WTC11 (cell line): ENCODE results near the gene WDR33. TPM values are rescaled to one million over a fixed set of nuclear protein-coding genes. Genes with fewer than 3 reads are reported as not detected.
A peak's percentile ranks its signal among the peaks of the same experiment; 100 is the strongest.

Source experiments
- ATAC-seq: fragments of 200-7000 bp; cut with Tn5 transposase; 2 replicates; pipeline ENCODE4 v1.10.0; 2021; ENCODE audit warnings: mild to moderate bottlenecking, moderate library complexity
- CTCF ChIA-PET: fragments of 300-600 bp; sonication (Branson Sonifier 250); formaldehyde crosslinking; loops from one replicate; lab custom pipeline; 2021; ENCODE audit warnings: antibody characterized with exemption; lab: Charles Lee
- POLR2A ChIA-PET: fragments of 350-600 bp; sonication (Branson Sonifier 250); formaldehyde crosslinking; loops from one replicate; lab custom pipeline; 2021; ENCODE audit warnings: antibody characterized with exemption; lab: Charles Lee
- DNase-seq: peaks from one replicate; pipeline ENCODE4 v3.0.0; 2021; ENCODE audit warnings: low spot score
- H3K27ac Mint-ChIP-seq: 2 replicates; pipeline ENCODE4 v1.8.0; 2021; ENCODE audit warnings: mixed read lengths
- H3K27me3 Mint-ChIP-seq: 2 replicates; pipeline ENCODE4 v1.8.0; 2021; ENCODE audit warnings: low read depth, mild to moderate bottlenecking, moderate library complexity, mixed read lengths
- H3K36me3 Mint-ChIP-seq: 2 replicates; pipeline ENCODE4 v1.8.0; 2021; ENCODE audit warnings: mixed read lengths
- H3K4me1 Mint-ChIP-seq: 2 replicates; pipeline ENCODE4 v1.8.0; 2022; ENCODE audit warnings: mixed read lengths
- H3K4me3 Mint-ChIP-seq: 2 replicates; pipeline ENCODE4 v1.8.0; 2021; ENCODE audit warnings: mild to moderate bottlenecking, moderate library complexity, mixed read lengths
- H3K9me3 Mint-ChIP-seq: 2 replicates; pipeline ENCODE4 v1.8.0; 2021; ENCODE audit warnings: mixed read lengths
- CTCF ChIP-seq: fragments of 200-600 bp; IDR thresholded peaks from 2 replicates; pipeline ENCODE4 v1.8.0; 2022; ENCODE audit warnings: antibody characterized with exemption
- E2F5 ChIP-seq: sonication (generic); formaldehyde crosslinking; IDR thresholded peaks from 2 replicates; pipeline ENCODE4 v1.8.1; 2022; ENCODE audit warnings: mild to moderate bottlenecking, moderate library complexity, missing genetic modification reagents
- ELF4 ChIP-seq: sonication (generic); formaldehyde crosslinking; IDR thresholded peaks from 2 replicates; pipeline ENCODE4 v1.8.1; 2022; ENCODE audit warnings: low read depth, mild to moderate bottlenecking, moderate library complexity, missing genetic modification reagents
- ERG ChIP-seq: fragments of 250-450 bp; sonication (Bioruptor Pico); IDR thresholded peaks from 2 replicates; pipeline ENCODE4 v1.8.0; 2021; ENCODE audit warnings: mild to moderate bottlenecking
- HMGA2 ChIP-seq: fragments of 250-450 bp; sonication (Bioruptor Pico); IDR thresholded peaks from 2 replicates; pipeline ENCODE4 v1.4.0; 2021; ENCODE audit warnings: mild to moderate bottlenecking, moderate library complexity
- MAX ChIP-seq: sonication (generic); formaldehyde crosslinking; IDR thresholded peaks from 2 replicates; pipeline ENCODE4 v1.8.0; 2022; ENCODE audit warnings: mild to moderate bottlenecking, missing genetic modification reagents
- MYBL2 ChIP-seq: sonication (generic); formaldehyde crosslinking; IDR thresholded peaks from 2 replicates; pipeline ENCODE4 v1.8.1; 2023; ENCODE audit warnings: mild to moderate bottlenecking, moderate library complexity, missing genetic modification reagents
- NR2C2 ChIP-seq: sonication (generic); formaldehyde crosslinking; IDR thresholded peaks from 2 replicates; pipeline ENCODE4 v1.8.0; 2022; ENCODE audit warnings: mild to moderate bottlenecking, missing genetic modification reagents
- OVOL2 ChIP-seq: fragments of 250-450 bp; sonication (Bioruptor Pico); IDR thresholded peaks from 2 replicates; pipeline ENCODE4 v1.9.0; 2021; ENCODE audit warnings: mild to moderate bottlenecking, borderline replicate concordance
- PRDM15 ChIP-seq: sonication (generic); formaldehyde crosslinking; IDR thresholded peaks from 2 replicates; pipeline ENCODE4 v1.8.0; 2022; ENCODE audit warnings: missing genetic modification reagents
- PREB ChIP-seq: sonication (generic); formaldehyde crosslinking; IDR thresholded peaks from 2 replicates; pipeline ENCODE4 v1.8.1; 2022; ENCODE audit warnings: mild to moderate bottlenecking, missing genetic modification reagents, moderate library complexity, borderline replicate concordance
- RELA ChIP-seq: sonication (generic); formaldehyde crosslinking; IDR thresholded peaks from 2 replicates; pipeline ENCODE4 v1.8.1; 2022; ENCODE audit warnings: missing genetic modification reagents, mild to moderate bottlenecking, borderline replicate concordance
- TEAD1 ChIP-seq: sonication (generic); formaldehyde crosslinking; IDR thresholded peaks from 2 replicates; pipeline ENCODE4 v1.8.0; 2022; ENCODE audit warnings: mild to moderate bottlenecking, missing genetic modification reagents
- TP53 ChIP-seq: sonication (generic); formaldehyde crosslinking; IDR thresholded peaks from 2 replicates; pipeline ENCODE4 v1.8.1; 2023; ENCODE audit warnings: mild to moderate bottlenecking, missing genetic modification reagents
- ZNF317 ChIP-seq: sonication (generic); formaldehyde crosslinking; IDR thresholded peaks from 2 replicates; pipeline ENCODE4 v1.8.1; 2023; ENCODE audit warnings: low read depth, mild to moderate bottlenecking, moderate library complexity, missing genetic modification reagents, borderline replicate concordance
- ZNF416 ChIP-seq: fragments of 250-450 bp; sonication (Bioruptor Pico); IDR thresholded peaks from 2 replicates; pipeline ENCODE4 v1.9.0; 2021; ENCODE audit warnings: mild to moderate bottlenecking, inconsistent platforms
- ZNF532 ChIP-seq: fragments of 250-450 bp; sonication (Bioruptor Pico); IDR thresholded peaks from 2 replicates; pipeline ENCODE4 v1.9.0; 2021; ENCODE audit warnings: mild to moderate bottlenecking, borderline replicate concordance
- total RNA-seq: library from RNA; stranded (reverse); gene quantifications from 3 replicates; pipeline ENCODE4 v1.2.3, GENCODE V29; 2021

Gene WDR33
- total RNA-seq, 1 experiment from 2014 or later = 67.1 TPM

- TF ChIP-seq ZNF532 (CRISPR knock-in tag) (no peak), RELA (CRISPR knock-in tag) (no peak), ERG (CRISPR knock-in tag) (no peak)
Observed at GRCh38 chr2:127697482-127698180, 113.3 kb downstream of the WDR33 start (continued).

- peaks cover 19% of the 10 kb centered on the region for H3K9me3 Mint-ChIP-seq
- H3K36me3 Mint-ChIP-seq = peaks cover 13% of the 10 kb centered on the region
- peaks cover 46% of the 10 kb centered on the region for H3K27me3 Mint-ChIP-seq
- TF ChIP-seq PRDM15 (no peak), NR2C2 (CRISPR knock-in tag) (no peak), TP53 (0 out of 2 replicates have a peak, but pooled peaks have one; percentile 32), ELF4 (no peak), MYBL2 (CRISPR knock-in tag) (no peak), E2F5 (CRISPR knock-in tag) (no peak), OVOL2 (CRISPR knock-in tag) (no peak), TEAD1 (CRISPR knock-in tag) (no peak), CTCF (peak; percentile 34; the same call in 1 of the 2 replicates), ZNF416 (CRISPR knock-in tag) (no peak), HMGA2 (CRISPR knock-in tag) (peak; percentile 58), ZNF317 (CRISPR knock-in tag) (no peak), MAX (CRISPR knock-in tag) (peak; percentile 80; the same call in 1 of the 2 replicates), PREB (no peak)
- ChIA-PET POLR2A (interaction anchor here (0.6 kb wide), 1 partner anchor 52 kb away, joined by 3 read pairs; no protein-coding TSS in a partner anchor), CTCF (interaction anchor here (0.5 to 4.5 kb wide), 27 partner anchors 8 to 432 kb away, joined by 3 to 61 read pairs (median 5); partner anchors contain the start of genes IWS1 and LIMS2)
- H3K4me3 Mint-ChIP-seq = no peak overlapping the region
- no peak overlapping the region for H3K27ac Mint-ChIP-seq
- DNase-seq (peak; percentile 72), ATAC-seq (peak; percentile 73)
- peaks cover 11% of the 10 kb centered on the region for H3K4me1 Mint-ChIP-seq
Observed at GRCh38 chr2:127695491-127696472, 115.2 kb downstream of the WDR33 start.
